AML-193 (cell line): ENCODE data around the gene RPRD2.
"Not testable (repeated sequence)": the region's sequence is repeated elsewhere in the genome, so short reads cannot be mapped to it uniquely, and the experiment has no call there.

Experiments
- DNase-seq, 2 experiments: peaks; one replicate each; lab custom pipeline; 2025; lab: John Stamatoyannopoulos, UW

The RPRD2 gene

GRCh38 chr1:150389650-150390049, 25.7 kb downstream of the RPRD2 start:
- no peak for DNase-seq

GRCh38 chr1:150392627-150393026, 28.7 kb downstream of the RPRD2 start:
- no peak for DNase-seq

- DNase-seq = not testable (repeated sequence)
These were observed 31.2 kb downstream of the RPRD2 start for GRCh38 chr1:150395115-150395514.

GRCh38 chr1:150397392-150398032, 33.6 kb downstream of the RPRD2 start:
- DNase-seq = no peak

- no peak for DNase-seq
These were observed 40.5 kb downstream of the RPRD2 start for GRCh38 chr1:150404465-150404864.

- no peak for DNase-seq
These were observed 41.7 kb downstream of the RPRD2 start for GRCh38 chr1:150405660-150406059.

GRCh38 chr1:150406483-150406882, 42.5 kb downstream of the RPRD2 start:
- no peak for DNase-seq

GRCh38 chr1:150407330-150407729, 43.4 kb downstream of the RPRD2 start:
- DNase-seq = no peak

GRCh38 chr1:150408800-150409199, 44.9 kb downstream of the RPRD2 start:
- DNase-seq = no peak

- DNase-seq = peak; percentile 6 to 21
These were observed 45.8 kb downstream of the RPRD2 start for GRCh38 chr1:150409504-150410362.

- no peak for DNase-seq
These were observed 46.7 kb downstream of the RPRD2 start for GRCh38 chr1:150410582-150411101.

GRCh38 chr1:150414592-150414991, 50.6 kb downstream of the RPRD2 start:
- no peak for DNase-seq

- DNase-seq = no peak
These were observed 51.9 kb downstream of the RPRD2 start for GRCh38 chr1:150415800-150416199.

GRCh38 chr1:150420560-150421265, 56.8 kb downstream of the RPRD2 start:
- DNase-seq = no peak

GRCh38 chr1:150422541-150422940, 58.6 kb downstream of the RPRD2 start:
- DNase-seq = no peak

- DNase-seq = peak; percentile 52 to 54
These were observed 65.9 kb downstream of the RPRD2 start for GRCh38 chr1:150429805-150430204.

GRCh38 chr1:150441121-150441520, 77.2 kb downstream of the RPRD2 start:
- no peak for DNase-seq

- no peak for DNase-seq
These were observed 80.3 kb downstream of the RPRD2 start for GRCh38 chr1:150444232-150444631.

- DNase-seq = no peak
These were observed 92.2 kb downstream of the RPRD2 start for GRCh38 chr1:150456146-150456647.

- peak; percentile 16 to 22 for DNase-seq
These were observed 100.5 kb downstream of the RPRD2 start for GRCh38 chr1:150464422-150464826.

GRCh38 chr1:150466964-150467363, 103.0 kb downstream of the RPRD2 start:
- DNase-seq = no peak

- no peak for DNase-seq
These were observed 105.3 kb downstream of the RPRD2 start for GRCh38 chr1:150469291-150469690.
